Keratinocyte (primary cell): ENCODE results near the gene KCNMA1. TPM values are rescaled to one million over a fixed set of nuclear protein-coding genes. Genes with fewer than 3 reads are reported as not detected.

Experiments
- DNase-seq: peaks from one replicate; pipeline ENCODE4 v3.0.0-alpha.2; 2011; ENCODE audit warnings: low read depth, missing footprints, low spot score
- FAIRE-seq: peaks from 2 replicates; lab custom pipeline; 2011; peaks lifted over from hg19 to GRCh38; lab: Jason Lieb, UNC
- H2AFZ ChIP-seq: 2 replicates; pipeline ENCODE4 v1.6.0; 2012; ENCODE audit warnings: low read length, control low read depth, inconsistent platforms; ENCODE audit not compliant: control insufficient read depth
- H3K27ac ChIP-seq: 2 replicates; pipeline ENCODE4 v1.5.1; 2011; ENCODE audit warnings: low read length; ENCODE audit not compliant: control insufficient read depth, insufficient read depth
- H3K27me3 ChIP-seq: 3 replicates; pipeline ENCODE4 v1.6.0; 2011; ENCODE audit warnings: low read length; ENCODE audit not compliant: control insufficient read depth, insufficient read depth; ENCODE audit errors: extremely low read depth
- H3K36me3 ChIP-seq, 2 experiments: 2 replicates in 1 of 2; 3 replicates in 1 of 2; pipeline ENCODE4 v1.5.1; 2011; ENCODE audit warnings: low read length in 2 of 2, mild to moderate bottlenecking in 1 of 2; ENCODE audit not compliant: control insufficient read depth in 2 of 2, insufficient read depth in 2 of 2; ENCODE audit errors: extremely low read depth in 1 of 2
- H3K4me1 ChIP-seq: 3 replicates; pipeline ENCODE4 v1.5.1; 2011; ENCODE audit warnings: low read length; ENCODE audit not compliant: control insufficient read depth, insufficient read depth; ENCODE audit errors: extremely low read depth
- H3K4me2 ChIP-seq: 3 replicates; pipeline ENCODE4 v1.6.0; 2011; ENCODE audit warnings: low read depth, low read length; ENCODE audit not compliant: control insufficient read depth, insufficient read depth; ENCODE audit errors: extremely low read depth
- H3K4me3 ChIP-seq, 3 experiments: fragments of 200-600 bp in 1 of 3; sonication (generic) in 1 of 3; 2 replicates in 2 of 3; 3 replicates in 1 of 3; pipeline ENCODE4 v1.5.1; 2011 to 2016; ENCODE audit warnings: low read length in 3 of 3, mild to moderate bottlenecking in 3 of 3, control low read depth in 2 of 3, inconsistent platforms in 1 of 3, low read depth in 1 of 3, mixed read lengths in 1 of 3, mixed run types in 1 of 3, moderate library complexity in 1 of 3; ENCODE audit not compliant: control insufficient read depth in 2 of 3, insufficient read depth in 2 of 3; ENCODE audit errors: extremely low read depth in 1 of 3
- H3K79me2 ChIP-seq: 2 replicates; pipeline ENCODE4 v1.6.0; 2012; ENCODE audit warnings: low read length; ENCODE audit not compliant: control insufficient read depth, insufficient read depth
- H3K9ac ChIP-seq: 3 replicates; pipeline ENCODE4 v1.6.0; 2011; ENCODE audit warnings: low read length; ENCODE audit not compliant: control insufficient read depth, insufficient read depth; ENCODE audit errors: extremely low read depth
- H3K9me1 ChIP-seq: 3 replicates; pipeline ENCODE4 v1.6.0; 2011; ENCODE audit warnings: low read length; ENCODE audit not compliant: control insufficient read depth, insufficient read depth; ENCODE audit errors: extremely low read depth
- H3K9me3 ChIP-seq: 2 replicates; pipeline ENCODE4 v1.5.1; 2012; ENCODE audit warnings: low read depth, low read length; ENCODE audit not compliant: control insufficient read depth
- H4K20me1 ChIP-seq: 3 replicates; pipeline ENCODE4 v1.6.0; 2011; ENCODE audit warnings: low read length; ENCODE audit not compliant: control insufficient read depth, insufficient read depth; ENCODE audit errors: extremely low read depth
- EZH2 ChIP-seq: IDR thresholded peaks from one replicate; pipeline ENCODE4 v1.6.1; 2012; ENCODE audit warnings: inconsistent platforms, mild to moderate bottlenecking, low read length, moderate library complexity
- dilution Hi-C: fragments of 300-500 bp; cut with MboI; formaldehyde crosslinking; loops from one replicate; pipeline ENCODE4 v1.7.0; 2020; ENCODE audit warnings: low sequenced_read_pairs; ENCODE audit not compliant: extremely low pct_ligation_motif_present
- polyA plus RNA-seq, 5 experiments: library from polyadenylated mRNA; depleted of rRNA in 3 of 5; stranded (reverse) in 3 of 5; stranded (forward) in 1 of 5; unstranded in 1 of 5; fragments of >200 nt; gene quantifications; 1 replicate in 1 of 5; 2 replicates in 3 of 5; 3 replicates in 1 of 5; pipeline versions ENCODE4 v1.2.1 to v1.2.3, GENCODE V29; 2011 to 2012; ENCODE audit warnings: missing spikeins in 2 of 5, low read depth in 1 of 5, low replicate concordance in 1 of 5
- TF ChIP-seq, protein P1 (sequence below), 3 experiments: IDR thresholded peaks in 1 of 3; conservative IDR thresholded peaks in 1 of 3; optimal IDR thresholded peaks in 1 of 3; 2 replicates in 2 of 3; 3 replicates in 1 of 3; pipeline versions ENCODE3 to v1.5.1; 2011; ENCODE audit warnings: low read length in 3 of 3, mild to moderate bottlenecking in 3 of 3, moderate library complexity in 2 of 3, control low read depth in 1 of 3, inconsistent platforms in 1 of 3; ENCODE audit not compliant: insufficient read depth in 2 of 3; ENCODE audit errors: extremely low read depth in 1 of 3

Gene KCNMA1
- polyA plus RNA-seq, 1 donor (not counting 4 experiments of a cell fraction or from before 2014, with no cell fraction given): 6.3 TPM

- H3K4me3 ChIP-seq: no peak overlapping the region
- no peaks in the 10 kb centered on the region for H3K9me3 ChIP-seq
- H3K27me3 ChIP-seq: no peaks in the 10 kb centered on the region
- peak; percentile 44 for FAIRE-seq
- H3K9ac ChIP-seq: no peak overlapping the region
- H3K4me2 ChIP-seq: no peak overlapping the region
- no peak for TF ChIP-seq EZH2
- TF ChIP-seq, protein P1, sequence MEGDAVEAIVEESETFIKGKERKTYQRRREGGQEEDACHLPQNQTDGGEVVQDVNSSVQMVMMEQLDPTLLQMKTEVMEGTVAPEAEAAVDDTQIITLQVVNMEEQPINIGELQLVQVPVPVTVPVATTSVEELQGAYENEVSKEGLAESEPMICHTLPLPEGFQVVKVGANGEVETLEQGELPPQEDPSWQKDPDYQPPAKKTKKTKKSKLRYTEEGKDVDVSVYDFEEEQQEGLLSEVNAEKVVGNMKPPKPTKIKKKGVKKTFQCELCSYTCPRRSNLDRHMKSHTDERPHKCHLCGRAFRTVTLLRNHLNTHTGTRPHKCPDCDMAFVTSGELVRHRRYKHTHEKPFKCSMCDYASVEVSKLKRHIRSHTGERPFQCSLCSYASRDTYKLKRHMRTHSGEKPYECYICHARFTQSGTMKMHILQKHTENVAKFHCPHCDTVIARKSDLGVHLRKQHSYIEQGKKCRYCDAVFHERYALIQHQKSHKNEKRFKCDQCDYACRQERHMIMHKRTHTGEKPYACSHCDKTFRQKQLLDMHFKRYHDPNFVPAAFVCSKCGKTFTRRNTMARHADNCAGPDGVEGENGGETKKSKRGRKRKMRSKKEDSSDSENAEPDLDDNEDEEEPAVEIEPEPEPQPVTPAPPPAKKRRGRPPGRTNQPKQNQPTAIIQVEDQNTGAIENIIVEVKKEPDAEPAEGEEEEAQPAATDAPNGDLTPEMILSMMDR (optimal IDR thresholded peaks at IDR 0.05 in 1 of 3, IDR thresholded peaks at IDR 0.05 in 1 of 3, conservative IDR thresholded peaks at IDR 0.05 in 1 of 3; ENCODE audit: extremely low read depth in 1 of 3, insufficient read depth in 2 of 3, low read length in 3 of 3): no peak
- H2AFZ ChIP-seq: no peak overlapping the region
- no peak overlapping the region for H3K27ac ChIP-seq
- H4K20me1 ChIP-seq: no peaks in the 10 kb centered on the region
- H3K79me2 ChIP-seq: no peaks in the 10 kb centered on the region
- dilution Hi-C loops: no loop called here
- H3K4me1 ChIP-seq: no peaks in the 10 kb centered on the region
- no peaks in the 10 kb centered on the region for H3K9me1 ChIP-seq
- no peak for DNase-seq
- no peaks in the 10 kb centered on the region for H3K36me3 ChIP-seq
Measured at GRCh38 chr10:77131214-77131613, 506.4 kb downstream of the KCNMA1 start.

DNA sequence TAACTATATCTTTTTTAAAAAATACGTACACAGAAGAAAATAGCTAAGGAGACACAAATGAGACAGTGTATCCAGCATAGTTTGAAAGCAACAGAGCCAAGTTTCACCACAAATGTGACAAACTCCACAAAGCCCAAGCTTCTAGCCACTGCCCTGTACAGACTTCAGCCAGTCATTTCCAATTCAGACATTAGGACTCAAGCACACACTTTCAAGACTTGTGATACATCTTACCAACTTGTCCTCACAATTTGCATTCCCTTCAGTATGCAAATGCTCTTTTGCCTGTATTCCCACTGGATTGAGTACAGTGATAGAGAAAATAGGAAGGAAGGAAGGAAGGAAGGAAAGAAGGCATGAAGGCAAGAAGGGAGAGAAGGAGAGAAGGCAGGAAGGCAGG is 510.4 kb downstream of the KCNMA1 start:
- Histone ChIP-seq H3K9ac (no peak overlapping the region), H3K27ac (no peak overlapping the region), H3K9me3 (no peaks in the 10 kb centered on the region), H3K4me1 (no peaks in the 10 kb centered on the region), H3K36me3 (no peaks in the 10 kb centered on the region), H3K27me3 (no peaks in the 10 kb centered on the region), H3K4me2 (no peak overlapping the region), H3K79me2 (no peaks in the 10 kb centered on the region), H2AFZ (no peak overlapping the region), H3K9me1 (no peaks in the 10 kb centered on the region), H4K20me1 (no peaks in the 10 kb centered on the region), H3K4me3 (no peak overlapping the region)
- FAIRE-seq (no peak), DNase-seq (no peak)
- TF ChIP-seq, protein P1 (optimal IDR thresholded peaks at IDR 0.05 in 1 of 3, IDR thresholded peaks at IDR 0.05 in 1 of 3, conservative IDR thresholded peaks at IDR 0.05 in 1 of 3; ENCODE audit: extremely low read depth in 1 of 3, insufficient read depth in 2 of 3, low read length in 3 of 3): no peak
- TF ChIP-seq EZH2: no peak
- dilution Hi-C loops: no loop called here
